Measurements from ENCODE around the gene NCKAP5.

GRCh38 chr2:133148187-133148586, 420.1 kb downstream of the NCKAP5 start:
- TF ChIP-seq POLR2A (IDR thresholded peaks at IDR 0.05) (no peak), CTCF (IDR thresholded peaks at IDR 0.05) (no peak)
